GM10248 (cell line): ENCODE measurements around the gene EPOP.

Experiments used
- CTCF ChIA-PET: fragments of 300-600 bp; sonication (Branson Sonifier 250); formaldehyde crosslinking; extraction: SDS; loops from one replicate; lab custom pipeline; 2021; ENCODE audit warnings: antibody characterized with exemption; lab: Yijun Ruan, JAX
- POLR2A ChIA-PET: fragments of 350-650 bp; sonication (Branson Sonifier 250); formaldehyde crosslinking; extraction: SDS; loops from one replicate; lab custom pipeline; 2020; ENCODE audit warnings: antibody characterized with exemption; lab: Yijun Ruan, JAX
- DNase-seq: peaks from one replicate; pipeline ENCODE4 v3.0.0; 2012; ENCODE audit errors: extremely low spot score
- CTCF ChIP-seq: IDR thresholded peaks from 2 replicates; pipeline ENCODE4 v1.5.1; 2012; ENCODE audit warnings: mild to moderate bottlenecking, low read depth; ENCODE audit errors: extremely low read depth, missing control alignments, control extremely low read depth

Gene EPOP

GRCh38 chr17:38660097-38661025 is 14.4 kb downstream of the EPOP start:
- no peak for DNase-seq
- ChIA-PET POLR2A (no interaction called here), CTCF (interaction anchor here (1.0 to 22.9 kb wide), 7 partner anchors 7 to 246 kb away, joined by 3 to 416 read pairs (median 5); no protein-coding TSS in a partner anchor)
- TF ChIP-seq CTCF = no peak

GRCh38 chr17:38659415-38659814 is 15.3 kb downstream of the EPOP start:
- no peak for DNase-seq
- no peak for TF ChIP-seq CTCF
- POLR2A ChIA-PET = no interaction called here
- CTCF ChIA-PET = interaction anchor here (1.1 to 22.9 kb wide), 4 partner anchors 8 to 105 kb away, joined by 4 to 416 read pairs (median 8); no protein-coding TSS in a partner anchor

GRCh38 chr17:38658741-38659345 is 15.9 kb downstream of the EPOP start:
- ChIA-PET CTCF (interaction anchor here (0.8 to 22.9 kb wide), 3 partner anchors 8 to 105 kb away, joined by 3 to 416 read pairs (median 10); no protein-coding TSS in a partner anchor), POLR2A (no interaction called here)
- DNase-seq = no peak
- TF ChIP-seq CTCF = no peak

GRCh38 chr17:38657824-38658740 is 16.7 kb downstream of the EPOP start:
- ChIA-PET CTCF (interaction anchor here (0.7 to 22.9 kb wide), 4 partner anchors 9 to 309 kb away, joined by 3 to 416 read pairs (median 6); no protein-coding TSS in a partner anchor), POLR2A (no interaction called here)
- TF ChIP-seq CTCF = no peak
- no peak for DNase-seq

- ChIA-PET POLR2A (no interaction called here), CTCF (interaction anchor here (0.7 to 22.9 kb wide), 4 partner anchors 9 to 308 kb away, joined by 3 to 416 read pairs (median 76); no protein-coding TSS in a partner anchor)
- DNase-seq = no peak
- no peak for TF ChIP-seq CTCF
These were observed 17.6 kb downstream of the EPOP start for GRCh38 chr17:38656959-38657823.
